K562 (cell line): Measurements from ENCODE around the gene RBM19. TPM values are rescaled to one million over a fixed set of nuclear protein-coding genes. Genes with fewer than 3 reads are reported as not detected.

Experiments
- ATAC-seq: fragments of 200-7000 bp; cut with Tn5 transposase; 3 replicates; pipeline ENCODE4 v1.9.1; 2020; ENCODE audit warnings: moderate library complexity
- BruUV-seq: library from RNA; stranded (reverse); fragments of 400-500 nt; replicated peaks from 2 replicates; lab custom pipeline; 2021; lab: Mats Ljungman, UMichigan
- CTCF ChIA-PET: fragments of 300-600 bp; formaldehyde crosslinking; extraction: SDS; loops from one replicate; lab custom pipeline; 2021; ENCODE audit warnings: low intra/inter-chr PET ratio; lab: Yijun Ruan, JAX
- POLR2A ChIA-PET: fragments of 300-600, 350-650 bp; sonication (Branson Sonifier 250); formaldehyde crosslinking; extraction: SDS; loops from one replicate; lab custom pipeline; 2021; ENCODE audit warnings: antibody characterized with exemption, inconsistent platforms; lab: Yijun Ruan, JAX
- DNase-seq, 4 experiments: peaks; one replicate each; pipeline versions ENCODE4 v3.0.0 to v3.0.0-alpha.2; 2011 to 2018; ENCODE audit warnings: low spot score in 3 of 4, mixed read lengths in 3 of 4; ENCODE audit errors: extremely low read depth in 1 of 4
- FAIRE-seq: peaks from 2 replicates; lab custom pipeline; 2011; peaks lifted over from hg19 to GRCh38; lab: Jason Lieb, UNC
- H2AFZ ChIP-seq: 2 replicates; pipeline ENCODE4 v1.6.0; 2011; ENCODE audit warnings: low read depth, low read length, control low read depth, inconsistent platforms
- H3K27ac ChIP-seq: fragments of 200-600 bp; 3 replicates; pipeline ENCODE4 v1.8.0; 2011; ENCODE audit warnings: low read depth, mild to moderate bottlenecking, control low read depth, inconsistent platforms, low read length, moderate library complexity, mixed read lengths; ENCODE audit errors: extremely low read depth
- H3K27me3 ChIP-seq, 2 experiments: fragments of 300-600 bp in 1 of 2; 2 replicates in 1 of 2; 3 replicates in 1 of 2; pipeline versions ENCODE4 v1.6.0 to v1.8.0; 2011; ENCODE audit warnings: inconsistent platforms in 2 of 2, low read length in 2 of 2, mild to moderate bottlenecking in 1 of 2, mixed read lengths in 1 of 2, moderate library complexity in 1 of 2; ENCODE audit not compliant: control insufficient read depth in 2 of 2, insufficient read depth in 2 of 2
- H3K36me3 ChIP-seq: fragments of 300-600 bp; 3 replicates; pipeline ENCODE4 v1.8.0; 2011; ENCODE audit warnings: mild to moderate bottlenecking, low read length, inconsistent platforms; ENCODE audit not compliant: control insufficient read depth, insufficient read depth
- H3K4me1 ChIP-seq, 2 experiments: fragments of 200-600 bp in 1 of 2; replicated peaks in 1 of 2; 2 replicates in 1 of 2; 3 replicates in 1 of 2; pipeline versions ENCODE4 v1.5.1 to v1.8.0; 2011; ENCODE audit warnings: inconsistent platforms in 2 of 2, low read length in 2 of 2, mild to moderate bottlenecking in 1 of 2, mixed read lengths in 1 of 2, moderate library complexity in 1 of 2; ENCODE audit not compliant: control insufficient read depth in 2 of 2, insufficient read depth in 2 of 2
- H3K4me2 ChIP-seq: 2 replicates; pipeline ENCODE4 v1.6.1; 2011; ENCODE audit warnings: low read length, control low read depth, inconsistent platforms, mixed read lengths; ENCODE audit not compliant: insufficient read depth
- H3K4me3 ChIP-seq: fragments of 200-600 bp; sonication (generic), shearing (Covaris generic); 2 replicates; pipeline ENCODE4 v1.5.1; 2016; ENCODE audit warnings: control low read depth, inconsistent platforms
- H3K79me2 ChIP-seq: fragments of 200-600 bp; 3 replicates; pipeline ENCODE4 v1.8.0; 2011; ENCODE audit warnings: low read length, inconsistent platforms; ENCODE audit not compliant: control insufficient read depth, insufficient read depth
- H3K9ac ChIP-seq, 2 experiments: 2 replicates each; pipeline versions ENCODE4 v1.6.0 to v1.6.1; 2011; ENCODE audit warnings: low read depth in 2 of 2, low read length in 2 of 2, control low read depth in 1 of 2, inconsistent platforms in 1 of 2, mild to moderate bottlenecking in 1 of 2, mixed read lengths in 1 of 2; ENCODE audit not compliant: insufficient read depth in 1 of 2
- H3K9me1 ChIP-seq: one replicate; pipeline ENCODE4 v1.6.0; 2011; ENCODE audit warnings: inconsistent platforms, mild to moderate bottlenecking, low read length, moderate library complexity; ENCODE audit not compliant: control insufficient read depth, insufficient read depth
- H3K9me3 ChIP-seq: replicated peaks from 2 replicates; pipeline ENCODE4 v1.5.1; 2011; ENCODE audit warnings: low read depth, low read length, inconsistent platforms; ENCODE audit not compliant: control insufficient read depth, insufficient read depth
- H4K20me1 ChIP-seq: replicated peaks from 2 replicates; pipeline ENCODE4 v1.6.1; 2011; ENCODE audit warnings: low read length, inconsistent platforms, mixed read lengths; ENCODE audit not compliant: control insufficient read depth, insufficient read depth
- ASH1L ChIP-seq: fragments of 450-650 bp; IDR thresholded peaks from 2 replicates; pipeline ENCODE4 v1.6.1; 2018; ENCODE audit warnings: borderline replicate concordance, mild to moderate bottlenecking, low read depth; ENCODE audit not compliant: partially characterized antibody
- NRF1 ChIP-seq, 2 experiments: fragments of 450-650 bp; IDR thresholded peaks in 1 of 2; conservative IDR thresholded peaks in 1 of 2; 2 replicates each; pipeline ENCODE4 v1.6.1; 2014; ENCODE audit warnings: mild to moderate bottlenecking in 2 of 2
- RHOXF2B ChIP-seq: fragments of 250-450 bp; sonication (Bioruptor Pico); conservative IDR thresholded peaks from 2 replicates; pipeline ENCODE4 v1.5.1; 2021
- SMARCC2 ChIP-seq: fragments of 450-650 bp; IDR thresholded peaks from 2 replicates; pipeline ENCODE4 v1.6.1; 2017; ENCODE audit warnings: antibody characterized with exemption, moderate library complexity, mild to moderate bottlenecking, low read depth
- ZNF133 ChIP-seq: fragments of 250-450 bp; sonication (Bioruptor Pico); IDR thresholded peaks from 2 replicates; pipeline ENCODE4 v1.4.0; 2020; ENCODE audit warnings: mild to moderate bottlenecking
- WGBS: fragments of 100-300 bp; shearing (Covaris generic); methylation state at CpG from one replicate; pipeline ENCODE4 v1.1.6; 2016; ENCODE audit warnings: low coverage, mixed read lengths; ENCODE audit not compliant: insufficient coverage; ENCODE audit errors: missing lambda C conversion rate; 5-methylcytosine and 5-hydroxymethylcytosine counted together
- in situ Hi-C: fragments of 300-500 bp; cut with MboI; formaldehyde crosslinking; loops from 4 replicates; pipeline ENCODE4 v1.15.0; 2018; ENCODE audit warnings: inconsistent platforms, mixed read lengths
- intact Hi-C: fragments of 100-400 bp; cut with micrococcal nuclease; formaldehyde crosslinking; loops from 2 replicates; pipeline ENCODE4 v1.14.2; 2022
- polyA plus RNA-seq, 8 experiments: library from polyadenylated mRNA; depleted of rRNA in 4 of 8; stranded (reverse) in 5 of 8; unstranded in 3 of 8; fragments of >200 nt; fragmentation: Nextera tagmentation in 2 of 8; fragmentation: Illumina TruSeq in 1 of 8; extraction: Ambion mirVana in 2 of 8; extraction: Trizol in 1 of 8; gene quantifications; 2 replicates each; pipeline versions ENCODE4 v1.2.1 to v1.2.3, GENCODE V29; 2011 to 2014; ENCODE audit warnings: inconsistent platforms in 1 of 8, missing spikeins in 1 of 8
- total RNA-seq, 7 experiments: library from RNA; depleted of rRNA in 6 of 7; stranded (reverse); fragments of >200 nt in 6 of 7; fragmentation: Illumina TruSeq in 2 of 7; extraction: Trizol in 2 of 7; gene quantifications; 2 replicates each; pipeline versions ENCODE4 v1.2.1 to v1.2.3, GENCODE V29; 2011 to 2021; ENCODE audit warnings: low replicate concordance in 1 of 7
- TF ChIP-seq, protein P1 (sequence below): sonication (generic); formaldehyde crosslinking; IDR thresholded peaks from 2 replicates; pipeline ENCODE4 v1.8.1; 2023; ENCODE audit warnings: mild to moderate bottlenecking, missing genetic modification reagents

RBM19 gene
- total and polyA plus RNA-seq, 9 of the 15 experiments (the other 6 are each of a cell fraction or from before 2014, with no cell fraction given) = 16.0 to 58.4 (median 37.9) TPM

DNA sequence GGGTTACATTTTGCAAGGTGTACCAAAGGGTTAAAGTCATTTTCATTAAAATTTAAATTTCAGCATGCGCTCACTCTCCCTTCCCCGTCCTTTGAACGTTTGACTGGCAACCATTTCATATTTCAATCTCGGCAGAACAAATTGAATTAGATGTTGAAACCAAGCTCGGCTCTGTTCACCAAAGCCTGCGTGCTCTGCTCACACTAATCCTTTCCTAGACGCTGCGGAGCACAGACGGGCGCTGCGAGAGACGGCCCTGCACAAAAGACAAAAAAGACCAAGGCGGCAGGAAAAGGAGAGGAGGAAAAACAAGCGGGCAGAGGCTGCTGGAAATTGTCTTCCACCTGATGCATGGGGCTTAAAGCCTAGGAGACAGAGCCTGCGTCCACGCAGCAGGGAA, 149.3 kb downstream of the RBM19 start:
- Histone ChIP-seq H3K4me1 (peaks cover 5 to 28% of the 10 kb centered on the region in 2 experiments; a peak in 4 of 5 replicates), H3K27ac (no peak overlapping the region), H3K4me2 (no peak overlapping the region), H3K9ac (no peak overlapping the region), H3K36me3 (peaks cover 7% of the 10 kb centered on the region; the same call in 2 of the 3 replicates), H4K20me1 (no peaks in the 10 kb centered on the region; the same call in 1 of the 2 replicates), H3K79me2 (no peaks in the 10 kb centered on the region), H3K9me3 (no peaks in the 10 kb centered on the region), H3K4me3 (no peak overlapping the region), H3K27me3 (no peaks in the 10 kb centered on the region), H3K9me1 (peaks cover 5% of the 10 kb centered on the region), H2AFZ (no peak overlapping the region)
- no peak for TF ChIP-seq ASH1L
- CTCF ChIA-PET = no interaction called here
- no peak for DNase-seq
- POLR2A ChIA-PET = interaction anchor here (0.6 kb wide), 1 partner anchor 849 kb away, joined by 4 read pairs; no protein-coding TSS in a partner anchor
- BruUV-seq = no TSS peak
- no peak for ATAC-seq
- in situ Hi-C loops = no loop called here
- intact Hi-C loops = no loop called here
- WGBS = 80% methylated on average over 14 of the region's 16 CpGs
- no peak for FAIRE-seq

DNA sequence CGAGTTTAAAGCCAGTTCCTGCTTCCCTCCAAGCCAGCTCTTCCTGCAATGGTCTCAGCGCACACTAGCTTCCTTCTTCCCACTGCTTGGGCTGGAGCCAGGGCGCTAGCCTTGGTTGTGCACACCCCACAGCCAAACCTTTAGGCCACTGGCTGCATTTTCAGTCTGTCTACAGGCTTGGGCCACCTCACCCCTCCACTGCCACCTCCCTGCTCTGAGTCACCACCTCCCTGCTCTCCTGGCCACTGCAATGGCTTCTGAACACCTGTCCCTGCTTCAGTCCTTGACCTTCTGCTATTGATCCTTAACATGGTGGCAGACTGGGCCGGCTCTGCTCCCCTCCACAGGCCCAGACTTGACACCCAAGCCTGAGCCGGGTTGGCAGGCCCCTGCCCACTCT, 151.1 kb downstream of the RBM19 start:
- ChIA-PET POLR2A (interaction anchor here (0.6 to 1.0 kb wide), 2 partner anchors 9 to 12 kb away, joined by 3 read pairs; no protein-coding TSS in a partner anchor), CTCF (no interaction called here)
- Histone ChIP-seq H2AFZ (no peak overlapping the region), H3K79me2 (no peaks in the 10 kb centered on the region), H3K4me2 (no peak overlapping the region), H3K36me3 (no peaks in the 10 kb centered on the region), H3K27ac (no peak overlapping the region; the same call in 2 of the 3 replicates), H3K27me3 (no peaks in the 10 kb centered on the region), H3K9me1 (no peaks in the 10 kb centered on the region), H4K20me1 (no peaks in the 10 kb centered on the region), H3K4me3 (no peak overlapping the region), H3K9me3 (no peaks in the 10 kb centered on the region), H3K4me1 (peaks cover 0 to 17% of the 10 kb centered on the region in 2 experiments; a peak in 4 of 5 replicates), H3K9ac (peak overlapping the region in 1 of 2 experiments; percentile 69; a peak in 2 of 4 replicates)
- intact Hi-C loops = no loop called here
- peak; percentile 31; the same call in 1 of the 3 replicates for ATAC-seq
- in situ Hi-C loops = no loop called here
- no TSS peak for BruUV-seq
- TF ChIP-seq, protein P1, sequence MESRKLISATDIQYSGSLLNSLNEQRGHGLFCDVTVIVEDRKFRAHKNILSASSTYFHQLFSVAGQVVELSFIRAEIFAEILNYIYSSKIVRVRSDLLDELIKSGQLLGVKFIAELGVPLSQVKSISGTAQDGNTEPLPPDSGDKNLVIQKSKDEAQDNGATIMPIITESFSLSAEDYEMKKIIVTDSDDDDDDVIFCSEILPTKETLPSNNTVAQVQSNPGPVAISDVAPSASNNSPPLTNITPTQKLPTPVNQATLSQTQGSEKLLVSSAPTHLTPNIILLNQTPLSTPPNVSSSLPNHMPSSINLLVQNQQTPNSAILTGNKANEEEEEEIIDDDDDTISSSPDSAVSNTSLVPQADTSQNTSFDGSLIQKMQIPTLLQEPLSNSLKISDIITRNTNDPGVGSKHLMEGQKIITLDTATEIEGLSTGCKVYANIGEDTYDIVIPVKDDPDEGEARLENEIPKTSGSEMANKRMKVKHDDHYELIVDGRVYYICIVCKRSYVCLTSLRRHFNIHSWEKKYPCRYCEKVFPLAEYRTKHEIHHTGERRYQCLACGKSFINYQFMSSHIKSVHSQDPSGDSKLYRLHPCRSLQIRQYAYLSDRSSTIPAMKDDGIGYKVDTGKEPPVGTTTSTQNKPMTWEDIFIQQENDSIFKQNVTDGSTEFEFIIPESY = peak; percentile 59; the same call in 1 of the 2 replicates
- no peak for TF ChIP-seq ZNF133 (CRISPR knock-in tag)
- TF ChIP-seq NRF1 (conservative IDR thresholded peaks at IDR 0.05 in 1 of 2, IDR thresholded peaks at IDR 0.05 in 1 of 2) = no peak
- TF ChIP-seq SMARCC2 = no peak
- no peak for TF ChIP-seq RHOXF2B (CRISPR knock-in tag)
- 72% methylated on average over 5 of the region's 5 CpGs for WGBS
- no peak for DNase-seq
- no peak for FAIRE-seq
